ENCODE measurements around the gene C7orf33.

- TF ChIP-seq, protein P1, sequence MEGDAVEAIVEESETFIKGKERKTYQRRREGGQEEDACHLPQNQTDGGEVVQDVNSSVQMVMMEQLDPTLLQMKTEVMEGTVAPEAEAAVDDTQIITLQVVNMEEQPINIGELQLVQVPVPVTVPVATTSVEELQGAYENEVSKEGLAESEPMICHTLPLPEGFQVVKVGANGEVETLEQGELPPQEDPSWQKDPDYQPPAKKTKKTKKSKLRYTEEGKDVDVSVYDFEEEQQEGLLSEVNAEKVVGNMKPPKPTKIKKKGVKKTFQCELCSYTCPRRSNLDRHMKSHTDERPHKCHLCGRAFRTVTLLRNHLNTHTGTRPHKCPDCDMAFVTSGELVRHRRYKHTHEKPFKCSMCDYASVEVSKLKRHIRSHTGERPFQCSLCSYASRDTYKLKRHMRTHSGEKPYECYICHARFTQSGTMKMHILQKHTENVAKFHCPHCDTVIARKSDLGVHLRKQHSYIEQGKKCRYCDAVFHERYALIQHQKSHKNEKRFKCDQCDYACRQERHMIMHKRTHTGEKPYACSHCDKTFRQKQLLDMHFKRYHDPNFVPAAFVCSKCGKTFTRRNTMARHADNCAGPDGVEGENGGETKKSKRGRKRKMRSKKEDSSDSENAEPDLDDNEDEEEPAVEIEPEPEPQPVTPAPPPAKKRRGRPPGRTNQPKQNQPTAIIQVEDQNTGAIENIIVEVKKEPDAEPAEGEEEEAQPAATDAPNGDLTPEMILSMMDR (IDR thresholded peaks at IDR 0.05; ENCODE audit: low read depth, low read length) = no peak
- TF ChIP-seq POLR2A (IDR thresholded peaks at IDR 0.05; ENCODE audit: extremely low read depth, insufficient read length) = no peak
These were observed 11.2 kb upstream of the C7orf33 start for GRCh38 chr7:148579366-148579765.
